ENCODE measurements around the gene DPYD.

The DPYD gene

DNA sequence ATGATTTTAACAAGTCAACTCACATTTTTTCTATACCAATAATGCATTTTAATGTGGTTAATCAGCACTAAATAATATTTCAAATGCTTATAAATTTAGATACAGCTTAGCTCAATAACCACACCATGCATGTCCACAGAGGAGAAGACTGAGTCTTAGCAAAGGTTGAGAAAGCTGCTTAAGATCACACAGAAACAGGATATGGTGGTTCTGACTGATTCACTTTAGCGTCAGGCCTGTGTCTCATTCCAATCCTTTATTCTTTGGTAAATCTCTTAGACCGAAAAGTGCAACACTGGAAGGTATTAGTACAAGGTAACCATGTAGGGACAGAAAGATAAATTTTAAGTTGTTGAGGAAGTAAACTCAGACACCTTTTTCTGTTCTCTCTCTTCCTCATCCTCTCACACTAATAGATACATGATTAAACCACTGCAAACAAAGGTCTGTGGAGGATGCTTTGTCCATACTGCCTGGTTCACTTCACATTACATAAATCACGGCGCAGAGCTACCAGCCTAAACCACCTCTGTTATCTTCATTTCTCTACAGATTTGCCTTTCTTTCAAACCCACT is 139.0 kb downstream of the DPYD start:
- no peak for DNase-seq

DNA sequence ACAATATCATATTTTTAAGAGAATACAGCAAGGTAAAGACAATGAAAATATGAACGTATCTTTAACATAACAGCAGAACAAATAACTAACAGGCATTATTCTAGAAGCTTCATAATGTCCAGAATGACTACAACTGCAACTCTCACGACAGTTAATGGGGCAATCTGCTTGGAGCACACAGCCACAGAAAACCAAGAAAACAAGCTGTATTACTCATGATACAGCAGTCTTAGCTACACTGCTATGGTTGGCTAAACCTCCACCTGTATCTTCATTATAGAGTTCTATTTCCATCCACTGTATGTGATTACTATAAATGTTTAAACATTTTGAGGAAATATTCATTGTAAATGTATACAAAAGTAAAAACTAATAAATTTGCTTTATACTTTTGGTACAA is 139.9 kb downstream of the DPYD start:
- no peak for DNase-seq

GRCh38 chr1:97778718-97779117 is 142.1 kb downstream of the DPYD start:
- DNase-seq = no peak

DNA sequence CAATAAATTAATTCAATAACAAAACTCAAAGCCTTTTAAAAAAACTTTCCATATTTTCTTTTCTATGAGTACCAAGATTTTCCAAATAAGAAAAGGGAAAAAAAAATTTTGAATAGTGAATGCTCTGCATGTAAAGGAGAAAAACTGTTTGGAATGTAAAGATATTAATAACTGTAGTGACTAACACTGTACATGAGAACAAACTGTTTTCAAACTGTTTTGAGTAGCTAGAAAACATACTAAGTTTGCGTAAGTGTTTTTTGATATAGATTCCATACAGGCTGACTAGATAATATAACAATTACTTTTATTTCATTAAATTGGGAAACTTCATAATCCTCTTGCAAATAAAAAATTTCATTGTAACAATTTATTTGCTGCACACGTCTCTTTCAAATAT is 150.5 kb downstream of the DPYD start:
- no peak for DNase-seq

- DNase-seq = no peak
These were observed 153.5 kb downstream of the DPYD start for GRCh38 chr1:97767381-97767780.

- DNase-seq = no peak
These were observed 155.8 kb downstream of the DPYD start for GRCh38 chr1:97764991-97765390.

- no peak for DNase-seq
These were observed 159.2 kb downstream of the DPYD start for GRCh38 chr1:97761637-97762036.

- DNase-seq = no peak
These were observed 161.8 kb downstream of the DPYD start for GRCh38 chr1:97759078-97759477.

- no peak for DNase-seq
These were observed 162.2 kb downstream of the DPYD start for GRCh38 chr1:97758541-97759057.

- DNase-seq = no peak
These were observed 174.9 kb downstream of the DPYD start for GRCh38 chr1:97745912-97746311.

DNA sequence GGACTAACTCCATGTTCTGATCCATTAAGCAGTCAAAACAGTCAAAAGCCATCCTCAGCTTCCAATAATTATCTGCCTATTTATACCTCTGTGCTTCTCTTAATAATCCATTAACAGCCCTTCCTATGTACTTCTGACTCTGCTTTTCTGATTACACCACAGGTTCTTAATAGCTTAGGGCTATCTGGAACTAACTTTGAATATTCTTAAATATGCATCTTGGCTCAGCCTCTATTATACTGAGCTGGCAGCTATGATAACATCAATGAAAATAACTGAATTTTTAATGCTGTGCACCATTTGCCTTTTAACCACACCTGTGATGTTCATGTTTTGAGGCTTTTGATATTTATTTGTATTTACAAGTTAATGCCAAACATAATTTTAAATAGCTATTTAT is 175.9 kb downstream of the DPYD start:
- DNase-seq = no peak

GRCh38 chr1:97743129-97743528 is 177.7 kb downstream of the DPYD start:
- DNase-seq = no peak

DNA sequence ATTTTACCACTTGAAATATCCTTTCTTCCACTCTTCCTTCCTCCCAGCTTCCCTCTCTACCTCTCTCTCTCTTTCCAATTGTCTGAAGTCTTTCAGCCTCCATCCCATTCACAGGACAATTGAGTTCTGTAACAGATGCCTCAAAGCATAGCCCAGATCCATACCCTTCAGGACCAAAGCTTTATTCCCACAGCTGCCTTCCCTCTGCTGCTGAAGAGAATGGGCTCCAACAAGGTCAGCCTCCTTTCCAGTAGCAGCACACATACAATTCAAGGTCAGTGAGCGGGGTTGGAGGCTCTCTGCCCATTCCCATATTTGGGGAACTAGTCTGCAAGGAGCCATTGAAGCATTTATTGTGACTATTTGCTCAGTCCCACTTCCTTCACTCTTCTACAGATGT is 179.9 kb downstream of the DPYD start:
- no peak for DNase-seq

DNA sequence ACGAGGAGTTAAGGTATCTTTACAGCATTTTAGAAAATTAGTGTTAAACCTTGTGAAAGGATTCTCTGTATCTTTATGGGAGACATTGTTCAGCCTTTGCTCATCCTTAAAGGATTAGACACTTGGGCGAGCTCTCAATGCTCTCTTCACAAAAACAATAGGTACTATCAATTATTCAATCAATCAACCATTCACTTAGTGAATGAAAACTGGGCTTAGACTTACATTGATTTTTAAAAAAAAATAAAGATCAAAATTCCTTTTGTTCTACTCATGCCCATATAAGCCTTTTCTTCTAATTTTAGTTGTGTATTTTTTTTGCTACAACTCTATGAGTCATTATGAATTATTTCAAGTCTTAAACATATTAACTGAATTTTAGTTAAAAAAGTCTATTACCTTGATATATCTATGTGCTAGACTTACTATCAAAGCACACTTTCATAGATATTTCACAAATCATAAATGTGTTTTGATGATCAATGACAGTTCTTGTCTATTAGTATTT is 181.2 kb downstream of the DPYD start:
- no peak for DNase-seq

GRCh38 chr1:97738270-97738669 is 182.6 kb downstream of the DPYD start:
- DNase-seq = no peak

DNA sequence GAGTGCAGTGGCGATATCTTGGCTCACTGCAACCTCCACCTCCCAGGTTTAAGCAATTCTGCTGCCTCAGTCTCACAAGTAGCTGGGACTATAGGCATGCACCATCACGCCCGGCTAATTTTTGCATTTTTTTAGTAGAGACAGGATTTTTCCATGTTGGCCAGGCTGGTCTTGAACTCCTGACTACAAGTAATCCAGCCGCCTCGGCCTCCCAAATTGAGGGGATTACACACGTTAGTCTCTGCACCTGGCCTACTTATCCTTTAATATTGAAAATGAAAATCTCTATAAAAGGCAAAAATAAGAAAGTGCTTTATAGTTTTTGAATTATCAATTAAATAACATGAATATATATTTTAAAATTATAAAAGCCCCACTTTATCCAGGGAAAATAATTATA is 190.6 kb downstream of the DPYD start:
- DNase-seq = no peak

- DNase-seq = no peak
These were observed 192.4 kb downstream of the DPYD start for GRCh38 chr1:97728436-97728835.

DNA sequence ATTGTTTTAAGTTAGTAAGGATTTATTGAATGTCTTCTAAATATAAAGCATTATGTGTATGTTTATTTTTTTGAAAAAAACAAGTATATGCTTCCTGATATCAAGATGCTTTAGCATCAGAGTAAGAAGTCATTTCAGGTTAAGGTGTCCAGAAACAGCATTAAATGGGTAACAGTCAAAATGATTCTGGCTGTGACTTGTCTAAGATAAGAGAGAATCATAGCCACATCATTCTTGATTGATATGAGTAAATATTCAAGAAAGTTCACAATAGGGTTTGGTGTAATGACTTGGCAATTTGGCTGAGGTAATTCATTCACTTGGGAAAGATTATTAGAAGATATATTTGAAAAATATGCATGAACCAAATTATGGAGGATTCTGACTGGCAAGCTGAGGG is 193.8 kb downstream of the DPYD start:
- DNase-seq = no peak

DNA sequence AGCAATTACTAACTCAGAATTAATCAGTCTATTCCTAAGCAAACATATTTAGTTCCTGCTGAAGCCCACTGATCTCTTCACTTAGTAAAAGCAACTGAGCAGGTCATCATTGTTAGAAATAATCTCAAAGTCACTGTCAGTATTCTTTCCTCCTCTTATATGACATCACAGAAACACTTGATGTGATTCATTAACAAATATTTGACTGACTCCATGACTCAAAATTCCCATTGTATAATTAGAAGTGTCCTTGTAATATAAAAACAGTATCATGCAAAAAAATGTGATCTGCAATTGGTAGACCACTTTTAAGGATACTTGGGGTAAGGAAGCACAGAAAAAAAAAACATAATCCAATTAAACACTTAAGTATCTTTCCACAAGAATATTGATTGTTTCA is 194.4 kb downstream of the DPYD start:
- no peak for DNase-seq

GRCh38 chr1:97721221-97721620 is 199.6 kb downstream of the DPYD start:
- DNase-seq = no peak

DNA sequence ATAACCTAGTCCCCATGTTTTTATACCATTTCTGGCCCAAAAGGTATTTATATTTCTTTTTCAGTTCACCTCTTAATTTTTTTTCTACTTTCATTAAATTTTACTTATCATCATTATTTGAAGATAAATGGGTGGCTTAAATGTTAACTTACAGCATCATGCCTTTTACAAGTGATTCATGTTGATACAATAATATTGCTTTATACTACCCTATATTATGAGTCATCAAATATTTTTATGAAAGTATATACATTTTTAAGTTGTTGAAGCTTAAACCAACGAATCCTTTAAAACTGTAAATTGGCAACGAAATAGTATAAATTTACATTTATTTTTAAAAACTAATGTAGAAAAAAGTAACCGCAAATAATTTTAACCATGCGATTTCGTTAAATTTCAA is 207.9 kb downstream of the DPYD start:
- DNase-seq = no peak

- no peak for DNase-seq
These were observed 209.0 kb downstream of the DPYD start for GRCh38 chr1:97711858-97712257.

DNA sequence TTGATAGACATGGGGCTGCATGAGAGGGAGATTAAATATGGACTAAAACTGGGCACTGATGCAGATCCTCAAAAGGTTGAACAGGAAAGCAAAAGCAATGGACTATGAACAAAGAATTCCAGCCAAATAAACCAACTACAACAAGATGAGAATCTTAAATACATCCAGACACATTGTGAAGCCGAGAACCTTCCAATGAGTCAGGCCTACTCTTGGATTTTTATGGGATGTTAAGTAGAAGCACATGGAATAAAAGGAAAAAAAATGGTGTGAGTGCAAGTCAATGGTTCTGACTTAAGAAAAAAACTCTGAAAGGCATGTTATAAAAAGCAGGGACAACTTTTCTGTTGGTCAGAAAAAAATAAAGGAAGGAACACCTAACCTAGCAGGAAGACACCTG is 227.2 kb downstream of the DPYD start:
- no peak for DNase-seq

DNA sequence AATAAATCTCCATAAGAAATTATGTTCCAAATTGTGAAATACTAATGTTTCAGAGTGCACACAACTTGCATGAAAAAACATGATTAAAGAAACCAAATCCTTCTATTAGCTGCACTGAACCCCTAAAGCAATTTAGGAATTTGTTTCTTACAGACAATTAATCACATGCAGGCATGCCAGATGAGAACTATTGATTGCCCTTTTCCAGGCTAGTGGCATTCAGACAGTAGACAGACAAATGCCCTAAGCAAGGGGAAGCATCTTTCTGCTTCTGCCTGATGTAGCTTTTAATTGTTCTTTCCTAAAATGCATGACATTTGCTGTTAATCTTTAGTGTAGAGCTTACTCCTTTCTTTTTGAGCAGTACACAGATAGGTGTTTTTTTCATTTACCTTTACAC is 229.5 kb downstream of the DPYD start:
- no peak for DNase-seq

GRCh38 chr1:97685360-97685759 is 235.5 kb downstream of the DPYD start:
- no peak for DNase-seq
